Measurements from ENCODE around the gene RIPPLY1. TPM values are rescaled to one million over a fixed set of nuclear protein-coding genes. Genes with fewer than 3 reads are reported as not detected.
A peak's percentile ranks its signal among the peaks of the same experiment; 100 is the strongest.
"Not testable (repeated sequence)": the region's sequence is repeated elsewhere in the genome, so short reads cannot be mapped to it uniquely, and the experiment has no call there.

Gene RIPPLY1
- total RNA-seq, 4 donors from 2014 or later: not detected

- H3K4me3 ChIP-seq: no peak overlapping the region
- DNase-seq: no peak
- peaks cover 0 to 5% of the 10 kb centered on the region in 2 donors for H3K27me3 ChIP-seq
- H3K4me1 ChIP-seq: no peaks in the 10 kb centered on the region
- intact Hi-C loops (cut with DNase I; ENCODE audit: low total_unique reads): no loop called here
- TF ChIP-seq CTCF (IDR thresholded peaks at IDR 0.05) (no peak), POLR2A (IDR thresholded peaks at IDR 0.05) (no peak)
- no peaks in the 10 kb centered on the region for H3K9me3 ChIP-seq
- H3K27ac ChIP-seq: no peak overlapping the region
- H3K36me3 ChIP-seq: no peaks in the 10 kb centered on the region
Observed at GRCh38 chrX:106891762-106892460, 11.2 kb downstream of the RIPPLY1 start.

- peaks cover 0 to 5% of the 10 kb centered on the region in 2 donors for H3K27me3 ChIP-seq
- intact Hi-C loops (cut with DNase I; ENCODE audit: low total_unique reads): no loop called here
Observed at GRCh38 chrX:106889468-106889867, 13.7 kb downstream of the RIPPLY1 start.

GRCh38 chrX:106875151-106875550 is 28.0 kb downstream of the RIPPLY1 start:
- no peak overlapping the region for H3K27ac ChIP-seq
- H3K4me1 ChIP-seq: no peaks in the 10 kb centered on the region
- H3K27me3 ChIP-seq: no peaks in the 10 kb centered on the region
- TF ChIP-seq CTCF (IDR thresholded peaks at IDR 0.05) (no peak), POLR2A (IDR thresholded peaks at IDR 0.05) (no peak)
- no peak for DNase-seq
- H3K9me3 ChIP-seq: no peaks in the 10 kb centered on the region
- H3K36me3 ChIP-seq: no peaks in the 10 kb centered on the region
- intact Hi-C loops (cut with DNase I; ENCODE audit: low total_unique reads): no loop called here
- H3K4me3 ChIP-seq: no peak overlapping the region

More at GRCh38 chrX:106889468-106889867, 13.7 kb downstream of the RIPPLY1 start:
- Histone ChIP-seq H3K9me3 (no peaks in the 10 kb centered on the region), H3K4me1 (no peaks in the 10 kb centered on the region), H3K36me3 (no peaks in the 10 kb centered on the region), H3K4me3 (no peak overlapping the region), H3K27ac (no peak overlapping the region)
- TF ChIP-seq CTCF (IDR thresholded peaks at IDR 0.05): no peak
- TF ChIP-seq POLR2A (IDR thresholded peaks at IDR 0.05): no peak
- DNase-seq: no peak

- Histone ChIP-seq H3K27me3 (peaks cover 0 to 4% of the 10 kb centered on the region in 2 donors), H3K4me1 (no peaks in the 10 kb centered on the region), H3K27ac (no peak overlapping the region), H3K36me3 (no peaks in the 10 kb centered on the region), H3K4me3 (no peak overlapping the region), H3K9me3 (no peaks in the 10 kb centered on the region)
- TF ChIP-seq CTCF (IDR thresholded peaks at IDR 0.05): peak; percentile 31 to 49 (median 36)
- TF ChIP-seq POLR2A (IDR thresholded peaks at IDR 0.05): no peak
- intact Hi-C loops (cut with DNase I; ENCODE audit: low total_unique reads): no loop called here
- DNase-seq: no peak
Observed at GRCh38 chrX:106874075-106874474, 29.1 kb downstream of the RIPPLY1 start.

GRCh38 chrX:106872796-106873195 is 30.3 kb downstream of the RIPPLY1 start:
- H3K9me3 ChIP-seq; H3K4me1 ChIP-seq; intact Hi-C loops (cut with DNase I; ENCODE audit: low total_unique reads); H3K27ac ChIP-seq; DNase-seq; H3K27me3 ChIP-seq; H3K36me3 ChIP-seq; H3K4me3 ChIP-seq: not testable (repeated sequence)

Data from uterus (tissue), 4 donors.